ENCODE results near the gene ITGB6. TPM values are rescaled to one million over a fixed set of nuclear protein-coding genes. Genes with fewer than 3 reads are reported as not detected.

ITGB6 gene
- total RNA-seq, 1 donor from 2014 or later, result 17.2 TPM

DNA sequence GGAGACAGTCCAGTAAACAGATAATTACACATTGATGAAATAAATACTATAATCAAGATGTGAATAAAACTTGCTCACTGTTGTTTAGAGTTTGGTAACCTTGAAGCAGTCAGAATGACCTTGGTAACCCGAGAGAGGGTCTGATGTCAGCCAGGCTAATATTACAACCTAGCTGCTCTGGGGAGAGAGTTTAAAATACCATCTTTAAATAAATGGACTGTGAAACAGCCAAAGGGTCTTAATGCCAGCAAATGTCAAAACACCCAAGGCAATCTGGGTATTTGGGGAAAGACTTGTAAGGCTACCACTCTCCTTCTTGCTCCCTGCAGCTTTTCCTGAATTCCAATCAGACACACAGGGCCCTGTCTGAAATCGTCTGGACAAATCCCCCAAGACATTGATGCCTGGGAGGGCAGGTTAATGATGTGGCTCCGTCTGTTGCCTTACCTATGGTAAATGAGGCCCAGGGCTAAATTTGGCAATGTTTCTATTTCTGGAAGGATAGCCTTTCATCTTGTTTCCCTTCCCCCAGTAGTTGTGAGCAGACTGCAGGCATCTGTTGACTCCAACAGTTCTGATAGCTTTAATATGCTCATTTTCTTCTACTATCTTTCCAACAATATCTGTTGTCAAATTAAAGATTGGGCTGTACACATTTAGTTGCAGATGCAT, 43.0 kb upstream of the ITGB6 start:
- Histone ChIP-seq H3K4me3 (no peak overlapping the region), H3K27ac (no peak overlapping the region), H3K27me3 (no peaks in the 10 kb centered on the region), H3K4me1 (peaks cover 14% of the 10 kb centered on the region), H3K9me3 (no peaks in the 10 kb centered on the region), H3K36me3 (no peaks in the 10 kb centered on the region)
- intact Hi-C loops (cut with DNase I), result no loop called here
- no peak for DNase-seq (ENCODE audit: extremely low spot score in 2 of 2)
- no peak for TF ChIP-seq POLR2A (IDR thresholded peaks at IDR 0.05)
- TF ChIP-seq POLR2AphosphoS5 (IDR thresholded peaks at IDR 0.05; ENCODE audit: insufficient read depth in 1 of 2, low read depth in 1 of 2), result no peak
- no peak for TF ChIP-seq CTCF (IDR thresholded peaks at IDR 0.05)

DNA sequence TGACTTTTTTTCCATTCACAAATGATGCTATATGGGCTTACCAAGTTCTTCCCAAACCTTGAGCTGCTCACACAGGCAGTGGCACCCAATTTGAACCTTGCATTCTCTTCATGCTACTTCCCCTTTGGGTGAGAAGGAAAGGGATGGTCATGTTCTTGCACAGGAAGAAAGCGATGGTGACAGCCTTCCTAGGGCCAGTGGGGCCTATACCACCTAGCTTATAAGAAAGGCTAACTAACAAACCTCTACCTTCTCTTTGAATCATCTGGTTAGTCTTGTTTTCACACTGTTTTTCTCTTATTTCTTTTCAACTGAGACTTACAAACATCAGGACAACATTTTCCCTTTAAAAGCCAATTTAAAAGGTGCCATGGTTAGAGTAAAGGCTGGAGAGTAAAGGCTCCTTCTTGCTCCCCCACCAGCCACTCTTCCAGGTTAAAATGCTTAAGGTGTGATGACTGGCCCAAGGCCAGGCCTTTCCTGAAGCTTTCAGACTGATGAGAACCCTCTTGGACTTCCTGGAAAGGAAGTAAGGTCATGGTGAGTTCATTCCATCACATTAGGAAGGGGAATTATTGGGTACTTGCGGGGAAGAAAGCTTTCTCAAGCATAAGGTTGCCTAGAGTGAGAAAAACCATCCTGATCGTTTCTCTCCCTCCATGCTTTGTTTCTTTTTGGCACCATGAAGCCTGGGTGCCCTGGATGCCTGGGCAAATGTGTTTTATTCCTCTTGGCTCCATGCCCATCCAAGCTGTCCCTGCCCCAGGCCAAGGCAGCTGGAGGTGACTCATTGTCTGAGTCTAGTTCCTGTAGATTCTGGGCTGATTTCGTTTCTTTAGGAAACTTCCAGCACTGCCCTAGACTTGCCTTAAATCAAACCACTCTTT, 41.4 kb upstream of the ITGB6 start:
- DNase-seq (ENCODE audit: extremely low spot score in 2 of 2), result no peak
- Histone ChIP-seq H3K36me3 (no peaks in the 10 kb centered on the region), H3K27me3 (no peaks in the 10 kb centered on the region), H3K9me3 (no peaks in the 10 kb centered on the region), H3K27ac (peak overlapping the region; percentile 11), H3K4me3 (no peak overlapping the region), H3K4me1 (peaks cover 14% of the 10 kb centered on the region)
- intact Hi-C loops (cut with DNase I), result no loop called here
- TF ChIP-seq CTCF (IDR thresholded peaks at IDR 0.05) (no peak), POLR2A (IDR thresholded peaks at IDR 0.05) (no peak), POLR2AphosphoS5 (IDR thresholded peaks at IDR 0.05; ENCODE audit: insufficient read depth in 1 of 2, low read depth in 1 of 2) (no peak)

DNA sequence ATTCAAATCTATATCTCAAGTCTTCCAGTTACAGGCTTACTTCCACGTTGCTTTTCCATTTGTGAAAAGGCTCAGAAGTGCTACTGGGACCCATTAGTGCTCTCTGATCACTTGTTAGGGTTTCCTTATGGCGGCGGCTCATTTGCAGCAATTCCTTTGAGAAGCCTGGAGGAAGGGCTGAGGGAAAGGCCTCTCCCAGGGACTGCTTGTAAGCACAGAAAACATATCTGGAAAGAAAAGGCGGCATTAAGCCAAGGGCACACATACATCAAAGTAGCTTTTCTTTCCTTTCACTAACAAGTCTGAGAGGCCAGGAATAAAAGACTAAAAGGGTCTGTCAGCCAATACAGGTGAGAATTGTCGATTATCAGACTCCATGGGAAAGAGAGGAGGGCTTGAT, 39.4 kb upstream of the ITGB6 start:
- peaks cover 14% of the 10 kb centered on the region for H3K4me1 ChIP-seq
- no peaks in the 10 kb centered on the region for H3K36me3 ChIP-seq
- intact Hi-C loops (cut with DNase I), result no loop called here
- no peaks in the 10 kb centered on the region for H3K27me3 ChIP-seq
- DNase-seq (ENCODE audit: extremely low spot score in 2 of 2), result no peak
- H3K9me3 ChIP-seq, result no peaks in the 10 kb centered on the region
- no peak overlapping the region for H3K27ac ChIP-seq
- TF ChIP-seq CTCF (IDR thresholded peaks at IDR 0.05) (no peak), POLR2A (IDR thresholded peaks at IDR 0.05) (no peak), POLR2AphosphoS5 (IDR thresholded peaks at IDR 0.05; ENCODE audit: insufficient read depth in 1 of 2, low read depth in 1 of 2) (no peak)
- no peak overlapping the region for H3K4me3 ChIP-seq

DNA sequence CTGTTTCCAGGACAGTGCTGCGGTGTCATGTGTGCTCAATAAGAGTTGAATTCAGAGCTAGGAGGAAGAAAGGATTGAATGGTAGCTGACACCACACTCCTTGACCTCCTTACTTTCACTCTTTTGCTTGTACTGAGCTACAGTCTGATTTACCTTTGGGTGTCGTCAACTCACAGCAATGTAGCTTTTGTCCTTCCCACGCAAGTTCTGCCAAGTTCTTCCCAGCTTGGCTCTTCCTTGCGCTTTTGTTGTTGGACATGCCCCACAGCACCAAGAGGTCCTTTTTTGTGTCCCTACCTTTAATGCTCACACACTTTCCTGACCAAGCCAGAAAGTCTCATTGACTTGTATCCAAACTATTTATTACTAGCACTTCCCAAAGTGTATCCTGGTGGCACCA, 38.3 kb upstream of the ITGB6 start:
- intact Hi-C loops (cut with DNase I), result no loop called here
- no peak overlapping the region for H3K4me3 ChIP-seq
- peaks cover 14% of the 10 kb centered on the region for H3K4me1 ChIP-seq
- no peak overlapping the region for H3K27ac ChIP-seq
- H3K27me3 ChIP-seq, result no peaks in the 10 kb centered on the region
- TF ChIP-seq POLR2A (IDR thresholded peaks at IDR 0.05) (no peak), POLR2AphosphoS5 (IDR thresholded peaks at IDR 0.05; ENCODE audit: insufficient read depth in 1 of 2, low read depth in 1 of 2) (no peak), CTCF (IDR thresholded peaks at IDR 0.05) (no peak)
- no peaks in the 10 kb centered on the region for H3K36me3 ChIP-seq
- H3K9me3 ChIP-seq, result no peaks in the 10 kb centered on the region
- DNase-seq (ENCODE audit: extremely low spot score in 2 of 2), result no peak

All from vagina (tissue), 2 donors.